Trophoblast cell (in vitro differentiated cells and primary cell): ENCODE measurements around the gene CLTCL1.

Experiments used
- DNase-seq, 2 donors: peaks; one replicate each; pipeline ENCODE4 v3.0.0-alpha.2; 2016
- H2AFZ ChIP-seq: 2 replicates; pipeline ENCODE4 v1.6.1; 2013; ENCODE audit warnings: low read length, moderate library complexity, mild to moderate bottlenecking; ENCODE audit not compliant: insufficient read depth, poor library complexity
- H2AK5ac ChIP-seq: 2 replicates; pipeline ENCODE4 v1.6.1; 2013; ENCODE audit warnings: mild to moderate bottlenecking, low read length
- H2BK120ac ChIP-seq: 2 replicates; pipeline ENCODE4 v1.6.1; 2013; ENCODE audit warnings: low read length, mild to moderate bottlenecking, moderate library complexity; ENCODE audit not compliant: insufficient read depth, poor library complexity
- H2BK12ac ChIP-seq: 2 replicates; pipeline ENCODE4 v1.6.1; 2013; ENCODE audit warnings: mild to moderate bottlenecking, low read length, moderate library complexity
- H2BK5ac ChIP-seq: 2 replicates; pipeline ENCODE4 v1.6.1; 2013; ENCODE audit warnings: low read length, low read depth, moderate library complexity, mild to moderate bottlenecking; ENCODE audit not compliant: poor library complexity
- H3K14ac ChIP-seq: 2 replicates; pipeline ENCODE4 v1.6.1; 2013; ENCODE audit warnings: mild to moderate bottlenecking, low read length
- H3K18ac ChIP-seq: 2 replicates; pipeline ENCODE4 v1.6.1; 2013; ENCODE audit warnings: mild to moderate bottlenecking, low read length
- H3K23ac ChIP-seq: 2 replicates; pipeline ENCODE4 v1.6.1; 2013; ENCODE audit warnings: low read length
- H3K27ac ChIP-seq: 2 replicates; pipeline ENCODE4 v1.5.1; 2013; ENCODE audit warnings: low read depth, mild to moderate bottlenecking, inconsistent platforms, low read length, moderate library complexity
- H3K27me3 ChIP-seq: 2 replicates; pipeline ENCODE4 v1.6.1; 2013; ENCODE audit warnings: inconsistent platforms, mild to moderate bottlenecking, low read length, moderate library complexity; ENCODE audit not compliant: insufficient read depth
- H3K36me3 ChIP-seq, 2 experiments: 1 replicate in 1 of 2; 2 replicates in 1 of 2; pipeline ENCODE4 v1.6.1; 2013; ENCODE audit warnings: low read length in 2 of 2, mild to moderate bottlenecking in 2 of 2, moderate library complexity in 1 of 2; ENCODE audit not compliant: insufficient read depth in 2 of 2, control insufficient read depth in 1 of 2
- H3K4ac ChIP-seq: 2 replicates; pipeline ENCODE4 v1.6.1; 2013; ENCODE audit warnings: low read depth, mild to moderate bottlenecking, low read length, moderate library complexity
- H3K4me1 ChIP-seq, 2 experiments: 1 replicate in 1 of 2; 2 replicates in 1 of 2; pipeline ENCODE4 v1.6.1; 2013; ENCODE audit warnings: low read length in 2 of 2, mild to moderate bottlenecking in 2 of 2, moderate library complexity in 1 of 2; ENCODE audit not compliant: insufficient read depth in 2 of 2, control insufficient read depth in 1 of 2
- H3K4me2 ChIP-seq: 2 replicates; pipeline ENCODE4 v1.6.1; 2013; ENCODE audit warnings: inconsistent platforms, mild to moderate bottlenecking, low read length, moderate library complexity
- H3K4me3 ChIP-seq: 2 replicates; pipeline ENCODE4 v1.5.1; 2013; ENCODE audit warnings: mild to moderate bottlenecking, low read depth, low read length, inconsistent platforms
- H3K79me1 ChIP-seq: one replicate; pipeline ENCODE4 v1.6.1; 2013; ENCODE audit warnings: low read length
- H3K79me2 ChIP-seq: 2 replicates; pipeline ENCODE4 v1.6.1; 2013; ENCODE audit warnings: low read length, mild to moderate bottlenecking; ENCODE audit not compliant: control insufficient read depth, insufficient read depth, poor library complexity
- H3K9ac ChIP-seq: 2 replicates; pipeline ENCODE4 v1.6.1; 2013; ENCODE audit warnings: mild to moderate bottlenecking, low read length
- H3K9me3 ChIP-seq: 2 replicates; pipeline ENCODE4 v1.6.1; 2013; ENCODE audit warnings: low read depth, mild to moderate bottlenecking, control low read depth, inconsistent platforms, low read length; ENCODE audit not compliant: insufficient read depth
- H4K12ac ChIP-seq: 2 replicates; pipeline ENCODE4 v1.6.1; 2013; ENCODE audit warnings: low read depth, mild to moderate bottlenecking, low read length, moderate library complexity
- H4K8ac ChIP-seq: 2 replicates; pipeline ENCODE4 v1.6.1; 2013; ENCODE audit warnings: low read depth, mild to moderate bottlenecking, low read length, moderate library complexity
- H4K91ac ChIP-seq: one replicate; pipeline ENCODE4 v1.6.1; 2013; ENCODE audit warnings: low read depth, mild to moderate bottlenecking, low read length, moderate library complexity
- WGBS: extraction: QIAGEN DNeasy Blood & Tissue Kit; methylation state at CpG from one replicate; pipeline ENCODE4 v1.1.7; 2013; ENCODE audit warnings: missing lambda C conversion rate; ENCODE audit not compliant: insufficient read length, insufficient coverage; ENCODE audit errors: extremely low coverage; 5-methylcytosine and 5-hydroxymethylcytosine counted together

CLTCL1 gene

DNA sequence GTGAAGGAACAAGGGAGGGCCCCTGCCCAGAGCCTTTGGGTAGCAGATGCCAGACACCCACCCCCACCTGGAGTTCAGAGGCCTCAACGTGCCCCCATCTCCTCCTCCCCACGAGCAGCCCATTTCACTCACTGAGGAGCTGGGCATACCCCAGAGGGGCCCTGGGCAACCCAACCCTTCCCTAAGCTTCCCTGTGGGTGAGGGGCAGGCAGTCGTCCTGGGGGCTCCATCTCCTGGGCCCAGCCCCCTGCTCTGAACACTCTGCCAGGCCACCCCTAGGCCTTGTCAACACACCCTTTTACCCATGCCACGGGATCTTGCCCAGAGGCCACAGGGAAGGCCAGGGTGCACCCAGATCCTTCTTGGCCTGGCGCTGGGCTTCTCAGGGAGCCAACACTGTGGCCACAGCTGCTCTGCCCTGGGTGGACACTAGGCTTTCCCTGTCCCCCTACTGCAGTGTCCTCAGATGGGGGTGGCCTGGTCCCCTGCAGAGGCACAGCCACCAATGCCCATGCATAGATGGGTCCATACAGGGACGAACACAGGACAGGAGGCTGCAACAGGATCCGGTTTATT is 116.4 kb downstream of the CLTCL1 start:
- peak overlapping the region; percentile 40 for H3K27ac ChIP-seq
- no peak overlapping the region for H2AFZ ChIP-seq
- no peak for DNase-seq
- H3K36me3 ChIP-seq = peaks cover 22 to 27% of the 10 kb centered on the region in 2 experiments
- peaks cover 25% of the 10 kb centered on the region for H3K79me2 ChIP-seq
- no peak overlapping the region for H4K8ac ChIP-seq
- no peak overlapping the region for H3K9ac ChIP-seq
- no CpG with 5 or more reads among the region's 7 CpGs for WGBS
- no peak overlapping the region for H4K12ac ChIP-seq
- no peak overlapping the region for H3K23ac ChIP-seq
- H3K4me3 ChIP-seq = no peak overlapping the region
- no peak overlapping the region for H2AK5ac ChIP-seq
- H3K9me3 ChIP-seq = peaks cover 1% of the 10 kb centered on the region
- peak overlapping the region; percentile 17 for H3K4ac ChIP-seq
- no peak overlapping the region for H2BK12ac ChIP-seq
- no peak overlapping the region for H4K91ac ChIP-seq
- no peak overlapping the region for H3K4me2 ChIP-seq
- peaks cover 49 to 63% of the 10 kb centered on the region in 2 experiments for H3K4me1 ChIP-seq
- peaks cover 24% of the 10 kb centered on the region for H3K79me1 ChIP-seq
- H3K27me3 ChIP-seq = peaks cover 4% of the 10 kb centered on the region
- H2BK120ac ChIP-seq = no peak overlapping the region
- H2BK5ac ChIP-seq = no peak overlapping the region
- no peak overlapping the region for H3K18ac ChIP-seq
- peak overlapping the region; percentile 13 for H3K14ac ChIP-seq

DNA sequence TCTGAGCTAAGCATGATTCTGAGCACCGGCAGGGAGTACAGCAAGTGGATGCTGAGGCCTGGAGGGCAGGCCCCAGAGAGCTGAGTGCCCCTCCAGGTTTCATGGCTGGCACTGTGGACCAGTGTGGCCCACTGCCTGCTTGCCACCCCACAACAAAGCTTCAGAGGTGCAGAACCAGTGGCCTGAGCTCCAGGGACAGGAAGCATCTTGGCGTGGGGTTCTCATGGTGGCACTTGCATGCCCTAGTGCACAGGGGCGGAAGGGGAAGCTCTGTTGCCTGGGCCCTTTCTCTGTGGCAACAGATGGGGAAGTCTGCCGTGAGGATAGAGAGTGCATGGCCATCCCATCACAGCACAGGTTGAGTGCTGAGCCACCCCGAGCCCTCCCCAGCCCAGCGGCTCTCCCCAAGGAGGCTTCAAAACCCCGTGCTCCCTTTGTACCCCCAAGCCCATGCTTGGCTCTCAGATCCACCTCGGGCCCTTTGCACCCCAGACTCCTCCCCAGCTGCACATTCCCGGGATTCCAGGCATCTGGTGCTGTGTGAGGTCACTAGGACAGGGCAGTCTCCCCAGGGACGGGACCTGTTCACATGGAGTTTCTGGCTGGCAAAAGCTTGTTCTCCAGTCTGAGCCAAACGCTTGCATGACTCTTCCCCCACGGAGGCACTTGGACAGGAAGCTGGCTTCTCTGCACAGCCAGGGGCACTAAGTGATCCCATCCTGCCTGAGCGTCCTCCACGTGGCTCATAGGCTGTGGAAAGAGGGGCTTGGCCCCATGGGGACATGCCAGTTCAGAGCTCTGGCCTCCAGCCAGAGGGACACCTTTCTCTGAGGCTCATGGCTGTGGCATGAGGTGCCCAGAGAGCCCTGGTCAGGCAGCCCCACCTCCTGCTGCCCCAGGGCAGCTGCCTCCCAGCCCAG is 117.2 kb downstream of the CLTCL1 start:
- Histone ChIP-seq H3K14ac (no peak overlapping the region), H3K36me3 (peaks cover 22 to 27% of the 10 kb centered on the region in 2 experiments), H3K18ac (no peak overlapping the region), H3K79me2 (peaks cover 25% of the 10 kb centered on the region), H2BK5ac (no peak overlapping the region), H3K79me1 (peaks cover 24% of the 10 kb centered on the region), H3K27ac (peak overlapping the region; percentile 40), H2BK12ac (no peak overlapping the region), H2AK5ac (no peak overlapping the region), H3K4ac (no peak overlapping the region), H4K8ac (no peak overlapping the region), H3K23ac (no peak overlapping the region), H2AFZ (no peak overlapping the region), H3K9me3 (peaks cover 1% of the 10 kb centered on the region), H3K9ac (no peak overlapping the region), H4K12ac (no peak overlapping the region), H4K91ac (no peak overlapping the region), H3K4me3 (no peak overlapping the region), H3K27me3 (peaks cover 11% of the 10 kb centered on the region), H3K4me2 (no peak overlapping the region), H2BK120ac (no peak overlapping the region), H3K4me1 (peaks cover 49 to 60% of the 10 kb centered on the region in 2 experiments)
- no CpG with 5 or more reads among the region's 14 CpGs for WGBS
- DNase-seq = no peak

DNA sequence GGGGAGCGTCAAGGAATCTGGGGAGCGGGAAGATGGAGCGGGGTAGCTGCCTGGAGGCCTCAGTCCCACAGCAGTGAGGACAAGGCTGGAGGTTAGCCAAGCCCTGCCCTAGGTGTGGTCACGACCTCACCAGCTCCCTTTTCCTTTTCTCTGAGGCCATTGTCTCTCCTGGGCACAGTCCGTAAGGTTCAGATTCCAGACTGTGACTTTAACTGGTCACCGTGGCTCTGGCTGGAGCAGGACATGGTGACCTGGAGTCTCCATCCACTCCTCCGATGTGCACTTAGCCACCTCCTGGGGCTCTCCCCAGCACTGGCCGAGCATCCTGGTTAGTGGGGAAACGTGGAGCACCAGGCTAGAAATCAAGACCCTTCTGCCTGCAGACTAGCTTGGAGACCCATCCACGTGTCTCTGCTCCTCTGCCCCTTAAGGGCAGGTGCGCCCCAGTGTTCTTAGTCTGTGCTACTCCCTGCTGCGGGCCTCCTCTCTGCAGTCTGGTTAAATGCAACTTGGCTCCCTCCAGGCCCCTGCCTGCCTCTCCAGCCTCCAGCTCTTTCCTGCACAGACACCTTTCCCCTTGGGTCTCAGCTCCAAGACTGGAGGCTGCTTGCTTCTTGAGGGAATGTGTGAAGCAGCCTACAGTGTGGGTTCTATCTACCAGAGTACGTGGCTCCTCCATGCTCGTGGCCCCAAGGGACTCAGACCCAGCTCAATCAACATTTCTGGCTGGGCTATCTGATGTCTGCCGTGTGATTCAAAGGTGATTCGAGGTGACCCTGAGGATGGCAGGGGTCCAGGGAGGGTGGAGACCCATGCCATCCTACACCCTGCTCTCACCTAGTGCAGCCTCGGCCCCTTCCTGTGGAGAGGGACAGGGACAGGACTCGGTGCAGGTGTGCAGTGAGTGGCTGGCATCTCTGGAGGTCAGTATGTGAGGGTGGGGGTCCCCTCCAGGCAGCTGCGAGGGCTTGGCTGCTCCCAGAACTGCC is 118.2 kb downstream of the CLTCL1 start:
- Histone ChIP-seq H2AK5ac (no peak overlapping the region), H3K14ac (no peak overlapping the region), H3K9ac (no peak overlapping the region), H4K12ac (no peak overlapping the region), H3K79me1 (peaks cover 19% of the 10 kb centered on the region), H2BK120ac (no peak overlapping the region), H3K36me3 (peaks cover 22 to 27% of the 10 kb centered on the region in 2 experiments), H2BK5ac (no peak overlapping the region), H3K79me2 (peaks cover 23% of the 10 kb centered on the region), H3K4me1 (peaks cover 49 to 57% of the 10 kb centered on the region in 2 experiments), H3K23ac (no peak overlapping the region), H4K8ac (no peak overlapping the region), H3K18ac (no peak overlapping the region), H3K4me3 (no peak overlapping the region), H2BK12ac (no peak overlapping the region), H3K27me3 (peaks cover 18% of the 10 kb centered on the region), H3K9me3 (peaks cover 1% of the 10 kb centered on the region), H4K91ac (no peak overlapping the region), H3K4ac (no peak overlapping the region), H3K27ac (no peak overlapping the region), H2AFZ (no peak overlapping the region), H3K4me2 (peak overlapping the region; percentile 74)
- no peak for DNase-seq
- WGBS = no CpG with 5 or more reads among the region's 19 CpGs
